HCT116 (cell line): ENCODE results near the gene MCFD2.

Experiments used
- CEBPB ChIP-seq: IDR thresholded peaks from 2 replicates; pipeline ENCODE4 v1.6.1; 2012; ENCODE audit warnings: low read depth
- RAD21 ChIP-seq: IDR thresholded peaks from 2 replicates; pipeline ENCODE4 v1.6.1; 2012; ENCODE audit warnings: low read depth, mild to moderate bottlenecking
- SRF ChIP-seq: IDR thresholded peaks from 2 replicates; pipeline ENCODE4 v1.6.1; 2012; ENCODE audit warnings: low read depth
- YY1 ChIP-seq: IDR thresholded peaks from 2 replicates; pipeline ENCODE4 v1.6.1; 2011; ENCODE audit warnings: low read length, low read depth, moderate library complexity, mild to moderate bottlenecking; ENCODE audit not compliant: insufficient replicate concordance; ENCODE audit errors: extremely low read depth
- ZNF274 ChIP-seq: fragments of 200-500 bp; sonication (Bioruptor generic); IDR thresholded peaks from 2 replicates; pipeline ENCODE4 v1.6.1; 2014; ENCODE audit warnings: mild to moderate bottlenecking, low read depth, low read length, inconsistent platforms

DNA sequence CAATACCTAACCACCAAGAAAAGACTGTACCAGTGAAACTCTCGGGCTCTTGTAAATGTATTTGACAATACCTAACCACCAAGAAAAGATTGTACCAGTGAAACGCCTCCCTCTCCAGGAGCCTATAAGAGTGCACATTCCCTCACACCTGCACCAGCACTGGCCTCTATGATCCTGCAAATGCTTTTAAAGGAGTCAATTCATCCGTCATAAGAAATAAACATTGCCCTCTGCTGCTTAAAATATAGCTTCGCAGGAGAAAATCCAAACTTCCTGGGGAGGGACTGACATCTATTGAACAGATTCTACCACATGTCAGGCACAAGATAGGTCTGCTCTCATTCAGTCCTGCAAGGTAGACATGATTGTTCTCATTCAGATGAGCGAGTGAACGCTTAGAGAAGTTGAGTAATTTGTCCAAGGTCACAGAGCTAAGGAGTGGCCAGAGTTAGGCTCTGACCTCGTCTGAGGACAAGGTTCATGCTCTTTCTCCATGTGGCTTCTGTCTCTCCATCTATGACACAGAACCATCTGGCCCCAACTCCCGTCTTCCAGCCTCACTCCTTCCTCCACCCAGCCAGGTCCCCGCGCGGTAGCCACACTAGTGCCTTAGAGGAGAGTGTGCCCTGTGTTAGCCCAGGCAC is 38.7 kb downstream of the MCFD2 start:
- peak; percentile 94 for TF ChIP-seq RAD21
- TF ChIP-seq ZNF274, result no peak
- no peak for TF ChIP-seq CEBPB
- peak; percentile 15 for TF ChIP-seq YY1
- TF ChIP-seq SRF, result 0 out of 2 replicates have a peak, but pooled peaks have one; percentile 23
